Skin of body (tissue), 2 donors: ENCODE results near the gene AKAP6. TPM values are rescaled to one million over a fixed set of nuclear protein-coding genes. Genes with fewer than 3 reads are reported as not detected.
"Not testable (repeated sequence)": the region's sequence is repeated elsewhere in the genome, so short reads cannot be mapped to it uniquely, and the experiment has no call there.

Experiments used
- DNase-seq: peaks from one replicate; lab custom pipeline; 2025; lab: John Stamatoyannopoulos, UW
- total RNA-seq: library from RNA; depleted of rRNA; stranded (reverse); fragments of >200 nt; gene quantifications from one replicate; pipeline ENCODE4 v1.2.3, GENCODE V29; 2014

AKAP6 gene
- total RNA-seq, 1 donor from 2014 or later: 21.8 TPM

DNA sequence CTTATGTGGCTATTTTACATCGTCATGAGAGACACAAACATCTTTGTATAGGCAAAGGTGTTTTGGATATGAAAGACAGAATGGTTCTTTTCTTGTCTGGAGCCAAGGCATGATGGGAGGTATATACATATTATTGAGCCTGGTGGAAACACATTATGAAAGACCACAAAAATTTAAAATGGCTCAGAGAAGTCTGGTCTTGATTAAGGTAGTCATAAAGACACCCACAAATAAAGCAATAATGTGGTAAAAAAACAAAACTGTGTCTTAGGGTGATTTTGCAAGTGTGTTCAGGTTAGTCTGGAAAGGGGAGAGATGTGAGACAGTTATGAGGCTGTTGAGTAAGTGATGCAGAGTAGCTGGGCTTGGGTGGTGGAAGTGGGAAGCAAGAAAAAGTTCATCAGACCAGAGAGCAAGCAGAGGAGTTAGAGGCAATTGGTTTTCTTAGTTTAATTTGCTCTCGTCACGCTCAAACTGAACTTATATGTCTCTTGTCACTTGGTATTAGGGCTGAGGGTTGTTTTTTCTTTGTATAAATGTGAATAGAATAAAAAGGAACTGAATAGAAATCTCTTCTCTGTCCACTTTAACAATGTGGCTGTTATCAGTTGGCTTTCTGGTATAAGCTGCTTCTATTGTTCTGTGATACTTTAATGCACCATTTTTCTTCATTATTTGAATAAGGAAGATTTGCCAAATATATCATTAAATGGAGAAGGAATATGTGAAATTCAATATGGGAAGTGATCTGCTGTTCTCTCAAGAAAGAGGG, 115.0 kb downstream of the AKAP6 start:
- DNase-seq: no peak

DNA sequence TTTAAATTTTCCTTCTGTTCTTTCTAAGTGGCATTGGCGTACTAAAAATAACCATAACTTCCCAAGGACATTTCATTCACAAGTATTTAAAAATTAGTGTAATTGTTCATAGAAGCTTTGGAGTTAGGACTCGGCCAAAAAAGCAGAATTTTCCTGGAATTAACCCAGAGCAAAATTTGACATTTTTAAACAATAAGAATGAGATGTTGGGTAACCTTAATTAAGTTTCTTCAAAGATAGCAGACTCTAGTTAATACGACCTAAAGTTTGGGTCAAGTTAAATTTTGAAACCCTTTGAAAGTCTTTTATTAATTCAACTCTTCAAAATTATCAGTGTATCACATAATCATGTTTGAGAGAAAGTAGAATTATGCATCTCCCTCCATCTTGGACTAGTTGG, 118.3 kb downstream of the AKAP6 start:
- DNase-seq: no peak

DNA sequence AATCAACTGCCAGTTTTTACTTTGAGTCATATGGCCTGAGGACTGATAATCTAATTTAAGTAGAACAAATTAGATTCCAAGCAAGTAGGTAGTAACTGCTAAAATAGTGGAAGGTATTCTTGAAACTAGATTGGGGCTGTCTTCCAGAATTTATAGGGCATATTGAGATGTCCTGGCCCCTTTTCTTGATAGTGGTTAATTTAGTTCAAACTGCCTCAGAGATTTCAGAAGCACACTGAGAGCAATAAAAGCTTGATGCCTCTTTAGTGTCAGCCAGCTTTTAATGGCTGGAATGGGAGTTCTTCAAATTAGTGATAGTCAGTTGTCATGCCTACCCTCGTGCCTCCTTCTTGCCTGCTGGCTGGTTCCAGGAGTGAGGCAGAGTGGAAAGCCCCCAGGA, 120.5 kb downstream of the AKAP6 start:
- no peak for DNase-seq

- DNase-seq: no peak
These were observed 122.0 kb downstream of the AKAP6 start for GRCh38 chr14:32450919-32451675.

- no peak for DNase-seq
These were observed 125.0 kb downstream of the AKAP6 start for GRCh38 chr14:32453857-32454810.

DNA sequence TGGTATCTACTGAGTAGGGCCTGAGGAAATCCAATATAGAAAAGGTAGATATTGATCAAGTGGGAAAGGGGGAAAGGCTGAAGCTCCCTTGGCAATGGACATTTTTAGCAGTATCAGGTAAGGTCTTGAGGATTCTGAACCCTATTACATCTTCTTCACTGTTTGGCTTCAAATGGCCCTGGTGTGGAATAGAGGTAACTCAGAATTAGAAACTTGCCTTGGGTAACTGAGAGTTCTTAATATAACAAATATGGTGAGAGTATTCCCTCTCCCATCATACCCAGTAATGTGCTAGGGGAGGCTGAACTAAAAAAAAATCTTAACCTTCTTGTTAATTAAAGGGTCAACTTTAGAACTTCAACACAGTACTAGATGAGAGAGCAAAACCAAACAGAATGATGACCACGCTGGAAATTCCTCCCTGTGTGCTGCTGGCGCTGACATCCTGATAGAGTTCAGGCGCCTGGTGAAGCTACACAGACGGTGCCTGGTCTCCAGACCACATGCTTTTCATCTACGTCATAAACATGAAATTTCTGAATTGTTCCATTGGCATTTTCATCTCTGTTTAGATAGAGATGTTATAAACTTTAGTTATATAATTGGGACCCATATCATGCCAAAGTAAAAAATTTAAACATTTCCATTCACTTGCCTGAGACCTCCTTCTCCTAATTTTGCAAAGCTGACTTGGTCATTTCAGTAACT, 128.3 kb downstream of the AKAP6 start:
- no peak for DNase-seq

DNA sequence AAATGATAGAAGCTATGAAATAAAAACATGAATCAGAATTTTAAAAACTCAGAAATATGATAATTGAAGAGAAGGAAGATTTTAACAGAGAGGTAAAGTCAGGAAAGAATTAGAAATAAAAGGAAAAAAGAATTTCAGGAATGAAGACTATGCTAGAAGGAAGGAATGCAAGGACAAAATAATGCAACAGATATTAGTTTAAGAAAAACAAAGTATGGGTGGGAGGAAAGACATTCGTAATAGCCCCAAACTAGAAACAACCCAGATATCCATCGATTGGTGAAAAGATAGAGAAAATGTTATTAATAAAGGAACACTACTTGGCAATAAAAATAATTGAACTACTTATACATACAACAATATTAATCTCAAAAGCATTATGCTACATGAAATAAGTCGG, 129.6 kb downstream of the AKAP6 start:
- DNase-seq: no peak

- no peak for DNase-seq
These were observed 131.2 kb downstream of the AKAP6 start for GRCh38 chr14:32460267-32460666.

DNA sequence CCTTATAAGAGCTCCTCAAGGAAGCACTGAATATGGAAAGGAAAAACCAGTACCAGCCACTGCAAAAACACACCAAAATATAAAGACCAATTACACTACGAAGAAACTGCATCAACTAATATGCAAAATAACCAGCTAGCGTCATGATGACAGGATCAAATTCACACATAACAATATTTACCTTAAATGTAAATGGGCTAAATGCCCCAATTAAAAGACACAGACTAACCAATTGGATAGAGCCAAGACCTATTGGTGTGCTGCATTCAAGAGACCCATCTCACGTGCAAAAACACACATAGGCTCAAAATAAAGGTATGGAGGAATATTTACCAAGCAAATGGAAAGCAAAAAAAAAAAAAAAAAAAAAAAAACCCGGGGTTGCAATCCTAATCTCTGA, 133.5 kb downstream of the AKAP6 start:
- DNase-seq: not testable (repeated sequence)

GRCh38 chr14:32468955-32469354, 139.9 kb downstream of the AKAP6 start:
- DNase-seq: no peak

- DNase-seq: peak; percentile 9
These were observed 140.5 kb downstream of the AKAP6 start for GRCh38 chr14:32469388-32470160.

GRCh38 chr14:32470161-32470715, 141.1 kb downstream of the AKAP6 start:
- no peak for DNase-seq

DNA sequence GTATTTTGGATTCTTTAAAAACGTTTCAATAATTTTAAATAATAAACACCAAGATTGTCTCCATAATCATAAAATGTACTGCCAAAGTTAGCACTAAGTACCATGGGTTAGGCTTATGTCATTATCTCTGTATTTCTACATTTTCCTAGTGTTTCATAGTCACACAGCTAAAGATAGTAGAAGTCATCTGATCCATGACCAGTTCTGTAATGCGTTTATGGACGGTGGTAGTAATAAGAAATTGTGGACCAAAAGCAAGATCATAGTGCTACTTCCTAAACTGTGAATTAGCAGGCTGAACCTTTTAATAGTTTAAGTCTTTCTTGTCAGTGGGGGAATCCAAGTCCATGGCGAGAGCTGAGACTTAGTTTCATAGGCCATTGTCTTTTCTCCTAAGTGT, 142.1 kb downstream of the AKAP6 start:
- DNase-seq: no peak

DNA sequence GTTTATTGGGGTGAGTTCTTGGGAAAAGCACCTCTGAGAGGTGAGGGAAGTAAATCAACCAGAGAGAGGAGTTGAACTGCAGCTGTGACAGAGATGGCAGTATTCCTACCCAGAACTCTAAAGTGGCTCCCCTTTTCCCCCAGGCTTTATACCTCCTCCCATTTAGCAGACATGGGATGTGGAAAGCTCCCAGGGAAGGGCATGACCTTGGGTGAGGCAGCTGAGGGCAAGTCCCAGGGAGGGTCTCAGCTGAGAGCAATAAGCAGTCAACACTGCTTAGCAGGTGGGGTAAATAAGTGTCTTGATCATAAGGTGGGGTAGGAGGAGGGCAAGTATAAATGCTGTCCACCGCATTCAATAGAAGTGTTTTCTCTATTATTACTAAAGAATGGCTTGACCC, 143.0 kb downstream of the AKAP6 start:
- DNase-seq: no peak

GRCh38 chr14:32472512-32473463, 143.7 kb downstream of the AKAP6 start:
- DNase-seq: peak; percentile 91

GRCh38 chr14:32473464-32473855, 144.4 kb downstream of the AKAP6 start:
- peak; percentile 46 for DNase-seq

DNA sequence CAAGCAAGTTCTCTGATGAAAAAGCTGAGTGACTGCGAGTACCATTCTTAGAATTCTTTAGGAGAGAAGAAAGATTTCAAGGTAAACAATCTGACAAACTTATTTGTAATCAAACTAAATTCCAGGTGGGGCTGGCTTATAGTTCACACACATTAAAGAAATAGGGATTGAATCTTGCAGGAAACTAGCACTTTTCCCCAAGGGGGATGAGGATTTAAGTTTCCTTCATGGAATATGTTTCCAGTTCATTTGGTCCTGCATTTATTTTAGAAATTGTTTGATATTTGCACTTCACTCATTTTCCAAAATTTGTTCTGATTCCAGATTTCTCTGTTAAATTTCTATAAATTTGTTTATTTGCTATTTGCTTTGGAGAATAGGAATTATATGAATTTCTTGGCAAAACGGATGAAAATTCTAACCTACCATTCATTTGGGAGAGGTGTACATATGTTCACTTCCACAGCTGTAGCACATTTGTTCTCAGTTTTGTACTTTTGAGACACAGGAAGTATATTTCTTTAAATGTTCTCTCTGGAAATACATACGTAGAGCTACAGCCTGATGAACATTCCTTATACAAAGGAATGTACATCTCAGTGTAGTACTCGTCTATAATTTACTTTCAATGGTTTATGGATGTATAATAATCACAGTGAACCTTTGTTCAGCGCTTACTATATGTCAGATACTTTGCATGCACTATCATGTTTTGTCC, 145.5 kb downstream of the AKAP6 start:
- no peak for DNase-seq

DNA sequence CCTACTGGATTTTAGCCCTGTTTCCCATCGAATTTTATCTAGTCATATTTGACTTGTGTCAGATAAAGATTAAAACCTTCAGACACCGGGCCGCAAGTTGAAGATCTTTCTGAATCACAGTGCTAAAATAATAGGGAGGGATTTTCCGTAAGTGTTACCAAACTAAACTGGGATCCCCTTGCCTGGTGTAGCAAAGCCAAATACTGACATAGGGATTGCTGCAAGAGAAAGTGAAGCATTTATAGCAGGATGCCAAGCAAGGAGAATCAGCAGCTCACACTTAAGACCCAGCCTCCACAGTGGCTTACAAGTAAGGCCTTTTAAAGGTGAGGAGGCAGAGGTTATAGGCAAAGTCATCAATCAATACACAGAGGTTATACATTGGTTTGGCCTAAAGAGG, 147.4 kb downstream of the AKAP6 start:
- no peak for DNase-seq
